Measurements from ENCODE around the gene ZNF506. TPM values are rescaled to one million over a fixed set of nuclear protein-coding genes. Genes with fewer than 3 reads are reported as not detected.
"Not testable (repeated sequence)": the region's sequence is repeated elsewhere in the genome, so short reads cannot be mapped to it uniquely, and the experiment has no call there.

The ZNF506 gene
- total RNA-seq, 1 experiment from 2014 or later: 2.5 TPM

GRCh38 chr19:19777692-19778091, 43.9 kb downstream of the ZNF506 start:
- TF ChIP-seq, protein P1, sequence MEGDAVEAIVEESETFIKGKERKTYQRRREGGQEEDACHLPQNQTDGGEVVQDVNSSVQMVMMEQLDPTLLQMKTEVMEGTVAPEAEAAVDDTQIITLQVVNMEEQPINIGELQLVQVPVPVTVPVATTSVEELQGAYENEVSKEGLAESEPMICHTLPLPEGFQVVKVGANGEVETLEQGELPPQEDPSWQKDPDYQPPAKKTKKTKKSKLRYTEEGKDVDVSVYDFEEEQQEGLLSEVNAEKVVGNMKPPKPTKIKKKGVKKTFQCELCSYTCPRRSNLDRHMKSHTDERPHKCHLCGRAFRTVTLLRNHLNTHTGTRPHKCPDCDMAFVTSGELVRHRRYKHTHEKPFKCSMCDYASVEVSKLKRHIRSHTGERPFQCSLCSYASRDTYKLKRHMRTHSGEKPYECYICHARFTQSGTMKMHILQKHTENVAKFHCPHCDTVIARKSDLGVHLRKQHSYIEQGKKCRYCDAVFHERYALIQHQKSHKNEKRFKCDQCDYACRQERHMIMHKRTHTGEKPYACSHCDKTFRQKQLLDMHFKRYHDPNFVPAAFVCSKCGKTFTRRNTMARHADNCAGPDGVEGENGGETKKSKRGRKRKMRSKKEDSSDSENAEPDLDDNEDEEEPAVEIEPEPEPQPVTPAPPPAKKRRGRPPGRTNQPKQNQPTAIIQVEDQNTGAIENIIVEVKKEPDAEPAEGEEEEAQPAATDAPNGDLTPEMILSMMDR (IDR thresholded peaks at IDR 0.05; ENCODE audit: unreplicated experiment): no peak
- Mint-ChIP-seq H3K4me3 (ENCODE audit: unreplicated experiment) (peak overlapping the region; percentile 99), H3K4me1 (ENCODE audit: insufficient read depth, unreplicated experiment) (peaks cover 14% of the 10 kb centered on the region), H3K27me3 (ENCODE audit: insufficient read depth, unreplicated experiment) (no peaks in the 10 kb centered on the region), H3K36me3 (ENCODE audit: insufficient read depth, unreplicated experiment) (peaks cover 22% of the 10 kb centered on the region), H3K9me3 (ENCODE audit: unreplicated experiment) (peaks cover 5% of the 10 kb centered on the region), H3K27ac (ENCODE audit: low read depth, unreplicated experiment) (peak overlapping the region; percentile 91)
- intact Hi-C loops (cut with micrococcal nuclease): no loop called here
- DNase-seq (ENCODE audit: unreplicated experiment): no peak
- ChIA-PET POLR2A (interaction anchor here (0.6 kb wide), 1 partner anchor 44 kb away, joined by 4 read pairs; the partner anchor contains the start of gene ZNF506), CTCF (interaction anchor here (0.6 kb wide), 1 partner anchor 21 kb away, joined by 4 read pairs; no protein-coding TSS in a partner anchor)
- no TSS peak for BruUV-seq (replicated peaks)

GRCh38 chr19:19776206-19777008, 45.1 kb downstream of the ZNF506 start:
- BruUV-seq (replicated peaks): no TSS peak
- ChIA-PET CTCF (interaction anchor here (0.6 to 1.5 kb wide), 3 partner anchors 114 to 412 kb away, joined by 3 to 4 read pairs (median 3); no protein-coding TSS in a partner anchor), POLR2A (interaction anchor here (0.6 to 2.5 kb wide), 23 partner anchors 9 to 1365 kb away, joined by 3 to 42 read pairs (median 3); partner anchors contain the start of genes ATP13A1, NDUFA13, ZNF101 and ZNF14)
- H3K36me3 Mint-ChIP-seq (ENCODE audit: insufficient read depth, unreplicated experiment): peaks cover 16% of the 10 kb centered on the region
- H3K4me3 Mint-ChIP-seq (ENCODE audit: unreplicated experiment): peak overlapping the region; percentile 99
- H3K27ac Mint-ChIP-seq (ENCODE audit: low read depth, unreplicated experiment): peak overlapping the region; percentile 91
- peaks cover 14% of the 10 kb centered on the region for H3K4me1 Mint-ChIP-seq (ENCODE audit: insufficient read depth, unreplicated experiment)
- peak; percentile 99 for DNase-seq (ENCODE audit: unreplicated experiment)
- peaks cover 7% of the 10 kb centered on the region for H3K9me3 Mint-ChIP-seq (ENCODE audit: unreplicated experiment)
- TF ChIP-seq, protein P1 (IDR thresholded peaks at IDR 0.05; ENCODE audit: unreplicated experiment): no peak
- H3K27me3 Mint-ChIP-seq (ENCODE audit: insufficient read depth, unreplicated experiment): no peaks in the 10 kb centered on the region
- intact Hi-C loops (cut with micrococcal nuclease): loop anchor here (1.0 kb wide), 3 partner anchors 43 to 124 kb away; partner anchors contain the start of genes ATP13A1, ZNF14 and ZNF93

DNA sequence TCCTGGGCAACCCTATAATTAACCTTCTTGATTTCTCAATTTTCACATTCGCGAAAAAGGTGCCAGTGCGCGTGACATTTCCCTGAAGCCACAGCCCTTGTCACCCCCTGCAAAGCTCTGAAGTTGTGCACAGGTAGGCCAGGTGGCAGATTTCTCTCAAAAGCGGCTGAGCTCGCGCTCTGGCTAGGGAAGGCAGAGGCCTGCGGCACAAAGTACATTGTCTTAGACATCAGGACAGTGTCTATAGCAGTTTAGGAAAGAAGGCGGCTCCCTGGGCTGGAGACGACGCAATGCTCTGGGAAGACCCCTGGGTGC, 45.7 kb downstream of the ZNF506 start:
- H3K27ac Mint-ChIP-seq (ENCODE audit: low read depth, unreplicated experiment): peak overlapping the region; percentile 91
- ChIA-PET POLR2A (interaction anchor here (0.6 to 2.5 kb wide), 22 partner anchors 9 to 1367 kb away, joined by 3 to 42 read pairs (median 4); partner anchors contain the start of genes ATP13A1, ZNF101, ZNF14 and ZNF253), CTCF (interaction anchor here (0.6 to 1.5 kb wide), 3 partner anchors 43 to 243 kb away, joined by 3 to 4 read pairs (median 3); partner anchors contain the start of gene ZNF14)
- H3K9me3 Mint-ChIP-seq (ENCODE audit: unreplicated experiment): peaks cover 12% of the 10 kb centered on the region
- H3K36me3 Mint-ChIP-seq (ENCODE audit: insufficient read depth, unreplicated experiment): peaks cover 16% of the 10 kb centered on the region
- intact Hi-C loops (cut with micrococcal nuclease): loop anchor here (1.0 kb wide), 3 partner anchors 43 to 124 kb away; partner anchors contain the start of genes ATP13A1, ZNF14 and ZNF93
- peak overlapping the region; percentile 99 for H3K4me3 Mint-ChIP-seq (ENCODE audit: unreplicated experiment)
- no peak for DNase-seq (ENCODE audit: unreplicated experiment)
- TF ChIP-seq, protein P1 (IDR thresholded peaks at IDR 0.05; ENCODE audit: unreplicated experiment): no peak
- BruUV-seq (replicated peaks): TSS peak; percentile 88
- H3K4me1 Mint-ChIP-seq (ENCODE audit: insufficient read depth, unreplicated experiment): peaks cover 14% of the 10 kb centered on the region
- H3K27me3 Mint-ChIP-seq (ENCODE audit: insufficient read depth, unreplicated experiment): no peaks in the 10 kb centered on the region

- POLR2A ChIA-PET: interaction anchor here (0.7 to 2.5 kb wide), 2 partner anchors 42 kb away, joined by 3 to 42 read pairs; partner anchors contain the start of gene ZNF14
- TF ChIP-seq, protein P1 (IDR thresholded peaks at IDR 0.05; ENCODE audit: unreplicated experiment): no peak
- H3K9me3 Mint-ChIP-seq (ENCODE audit: unreplicated experiment): peaks cover 12% of the 10 kb centered on the region
- DNase-seq (ENCODE audit: unreplicated experiment): no peak
- CTCF ChIA-PET: no interaction called here
- peaks cover 16% of the 10 kb centered on the region for H3K36me3 Mint-ChIP-seq (ENCODE audit: insufficient read depth, unreplicated experiment)
- no peak overlapping the region for H3K4me3 Mint-ChIP-seq (ENCODE audit: unreplicated experiment)
- H3K27me3 Mint-ChIP-seq (ENCODE audit: insufficient read depth, unreplicated experiment): no peaks in the 10 kb centered on the region
- H3K27ac Mint-ChIP-seq (ENCODE audit: low read depth, unreplicated experiment): no peak overlapping the region
- intact Hi-C loops (cut with micrococcal nuclease): no loop called here
- peaks cover 14% of the 10 kb centered on the region for H3K4me1 Mint-ChIP-seq (ENCODE audit: insufficient read depth, unreplicated experiment)
- no TSS peak for BruUV-seq (replicated peaks)
Observed at GRCh38 chr19:19774354-19775033, 47.1 kb downstream of the ZNF506 start.

- H3K4me1 Mint-ChIP-seq (ENCODE audit: insufficient read depth, unreplicated experiment); DNase-seq (ENCODE audit: unreplicated experiment); H3K4me3 Mint-ChIP-seq (ENCODE audit: unreplicated experiment); H3K36me3 Mint-ChIP-seq (ENCODE audit: insufficient read depth, unreplicated experiment); intact Hi-C loops (cut with micrococcal nuclease); H3K27ac Mint-ChIP-seq (ENCODE audit: low read depth, unreplicated experiment); BruUV-seq (replicated peaks); H3K27me3 Mint-ChIP-seq (ENCODE audit: insufficient read depth, unreplicated experiment); CTCF ChIA-PET: not testable (repeated sequence)
- POLR2A ChIA-PET: interaction anchor here (0.7 to 0.9 kb wide), 2 partner anchors 52 to 102 kb away, joined by 4 read pairs; no protein-coding TSS in a partner anchor
- peaks cover 14% of the 10 kb centered on the region for H3K9me3 Mint-ChIP-seq (ENCODE audit: unreplicated experiment)
Observed at GRCh38 chr19:19771963-19772362, 49.6 kb downstream of the ZNF506 start.

Measured in MCF 10A (cell line).